ENCODE data around the gene MAP1LC3A.
"Not testable (repeated sequence)": the region's sequence is repeated elsewhere in the genome, so short reads cannot be mapped to it uniquely, and the experiment has no call there.

The MAP1LC3A gene

DNA sequence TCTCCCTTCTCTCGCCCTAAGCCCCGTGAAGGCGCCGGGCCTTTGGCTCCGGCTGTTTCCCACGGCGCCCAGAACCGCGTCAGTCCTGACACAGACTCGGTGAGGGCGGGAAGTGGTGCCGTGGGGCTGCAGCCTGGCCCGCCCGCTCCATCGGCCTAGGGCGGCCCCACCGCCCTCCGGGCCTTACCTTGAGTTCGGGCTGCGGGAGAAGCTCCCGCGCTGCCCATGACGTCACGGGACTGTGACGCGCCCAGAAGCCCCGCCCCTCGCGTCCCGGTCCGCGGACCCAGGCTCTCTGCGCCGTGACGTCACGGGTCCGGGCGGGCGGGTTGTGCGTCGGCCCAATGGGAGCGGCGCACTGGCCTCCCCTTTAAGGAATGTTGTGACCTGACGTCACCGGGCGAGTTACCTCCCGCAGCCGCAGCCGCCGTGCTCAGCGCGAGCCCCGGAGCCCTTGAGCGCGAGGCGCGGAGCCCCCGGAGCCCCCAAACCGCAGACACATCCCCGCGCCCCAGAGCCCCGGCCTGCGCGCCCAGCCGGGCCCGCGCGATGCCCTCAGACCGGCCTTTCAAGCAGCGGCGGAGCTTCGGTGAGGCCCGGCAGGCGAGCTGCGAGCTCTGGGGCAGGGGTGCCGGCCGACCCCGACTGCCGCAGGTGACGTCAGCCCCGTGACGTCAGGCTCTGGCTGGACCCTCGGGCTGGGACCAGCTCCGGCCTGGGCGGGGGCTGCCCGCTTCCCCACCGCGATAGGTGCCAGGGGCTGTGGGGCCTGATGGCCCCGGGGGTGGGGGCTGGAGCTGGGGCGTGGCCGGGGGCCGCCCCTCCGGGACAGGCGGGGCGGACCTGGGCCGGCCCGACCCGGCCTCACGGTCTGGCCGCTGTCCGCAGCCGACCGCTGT lies at the start of gene MAP1LC3A:
TSS of gene MAP1LC3A (plus strand) at position 399 of the 899 bp plus-strand sequence. CDS start at position 550, 151 bp downstream.
- TF ChIP-seq, protein P1, sequence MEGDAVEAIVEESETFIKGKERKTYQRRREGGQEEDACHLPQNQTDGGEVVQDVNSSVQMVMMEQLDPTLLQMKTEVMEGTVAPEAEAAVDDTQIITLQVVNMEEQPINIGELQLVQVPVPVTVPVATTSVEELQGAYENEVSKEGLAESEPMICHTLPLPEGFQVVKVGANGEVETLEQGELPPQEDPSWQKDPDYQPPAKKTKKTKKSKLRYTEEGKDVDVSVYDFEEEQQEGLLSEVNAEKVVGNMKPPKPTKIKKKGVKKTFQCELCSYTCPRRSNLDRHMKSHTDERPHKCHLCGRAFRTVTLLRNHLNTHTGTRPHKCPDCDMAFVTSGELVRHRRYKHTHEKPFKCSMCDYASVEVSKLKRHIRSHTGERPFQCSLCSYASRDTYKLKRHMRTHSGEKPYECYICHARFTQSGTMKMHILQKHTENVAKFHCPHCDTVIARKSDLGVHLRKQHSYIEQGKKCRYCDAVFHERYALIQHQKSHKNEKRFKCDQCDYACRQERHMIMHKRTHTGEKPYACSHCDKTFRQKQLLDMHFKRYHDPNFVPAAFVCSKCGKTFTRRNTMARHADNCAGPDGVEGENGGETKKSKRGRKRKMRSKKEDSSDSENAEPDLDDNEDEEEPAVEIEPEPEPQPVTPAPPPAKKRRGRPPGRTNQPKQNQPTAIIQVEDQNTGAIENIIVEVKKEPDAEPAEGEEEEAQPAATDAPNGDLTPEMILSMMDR (IDR thresholded peaks at IDR 0.05; ENCODE audit: low read depth, low read length), result no peak
- H3K4me3 ChIP-seq (ENCODE audit: low read depth, low read length), result peak within 1 kb of the TSS; percentile 71

DNA sequence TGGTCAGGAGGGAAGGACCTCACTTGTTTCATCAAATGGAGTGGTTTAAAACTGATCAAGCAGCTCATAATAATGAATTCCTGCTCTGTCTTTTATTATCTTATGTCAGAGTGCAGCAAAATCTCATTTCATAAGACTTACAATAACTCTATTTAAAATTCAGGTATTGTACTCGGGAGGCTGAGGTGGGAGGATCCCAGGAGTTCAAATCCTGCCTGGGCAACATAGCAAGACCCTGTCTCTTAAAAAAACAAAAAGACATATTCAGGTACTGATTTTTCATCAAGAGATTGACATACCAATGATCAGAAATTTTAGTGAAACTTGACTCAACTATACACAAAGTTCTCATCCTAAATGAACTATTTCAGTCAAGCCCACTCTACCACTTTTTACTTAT lies 47.9 kb upstream of the MAP1LC3A start:
- TF ChIP-seq, protein P1 (IDR thresholded peaks at IDR 0.05; ENCODE audit: low read depth, low read length), result no peak
- no peak overlapping the region for H3K4me3 ChIP-seq (ENCODE audit: low read depth, low read length)

DNA sequence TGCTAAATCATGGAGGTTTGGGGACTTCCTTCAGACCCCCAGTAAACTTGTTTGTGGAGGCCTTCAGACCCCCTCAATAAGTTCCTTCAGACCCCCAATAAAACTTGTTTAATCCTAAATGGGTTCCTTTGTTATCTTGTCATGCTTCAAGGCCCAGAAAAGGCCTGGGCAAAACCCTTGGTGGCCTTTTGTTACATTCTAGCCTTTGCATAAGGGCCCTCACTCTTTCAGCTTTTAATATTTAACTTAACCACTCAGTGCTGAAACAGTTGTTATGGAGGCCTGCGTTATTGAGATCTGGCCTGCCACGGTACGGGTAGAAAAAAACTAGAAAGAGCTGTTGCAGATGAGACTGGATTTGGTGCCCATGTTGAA lies 46.6 kb upstream of the MAP1LC3A start:
- H3K4me3 ChIP-seq (ENCODE audit: low read depth, low read length), result no peak overlapping the region
- TF ChIP-seq, protein P1 (IDR thresholded peaks at IDR 0.05; ENCODE audit: low read depth, low read length), result no peak

DNA sequence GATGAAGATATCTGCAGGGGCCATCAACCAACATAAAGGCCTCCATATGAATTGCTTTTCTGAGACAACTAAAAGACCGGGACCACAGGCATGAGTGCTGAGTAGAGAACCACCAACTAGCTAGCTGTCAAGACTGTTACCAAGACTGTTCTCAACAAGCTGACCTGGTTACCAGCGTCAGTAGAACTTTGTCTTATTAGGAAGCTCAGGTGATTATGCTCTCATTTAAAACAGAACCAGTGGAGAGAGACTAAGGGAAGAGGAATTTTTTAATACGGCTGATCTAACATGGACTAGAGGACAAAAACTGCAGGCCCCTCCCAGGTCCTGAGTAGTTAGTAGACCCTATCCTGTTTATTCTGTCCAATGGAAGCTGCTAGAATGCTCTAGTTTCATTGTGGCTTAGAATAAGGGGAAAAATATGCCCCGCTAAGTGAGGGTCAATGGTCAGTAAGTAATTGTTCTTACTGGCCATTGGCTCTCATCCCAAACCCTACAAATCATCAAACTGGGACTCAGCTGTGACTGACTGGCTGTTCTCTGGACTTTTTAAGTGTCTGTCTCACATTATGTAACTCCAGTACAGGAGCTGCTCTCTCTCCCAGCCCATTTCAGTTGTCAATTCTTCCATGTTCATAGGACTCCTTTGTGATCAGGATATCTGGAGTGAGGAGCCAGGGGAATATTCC lies 46.1 kb upstream of the MAP1LC3A start:
- TF ChIP-seq, protein P1 (IDR thresholded peaks at IDR 0.05; ENCODE audit: low read depth, low read length), result no peak
- H3K4me3 ChIP-seq (ENCODE audit: low read depth, low read length), result no peak overlapping the region

DNA sequence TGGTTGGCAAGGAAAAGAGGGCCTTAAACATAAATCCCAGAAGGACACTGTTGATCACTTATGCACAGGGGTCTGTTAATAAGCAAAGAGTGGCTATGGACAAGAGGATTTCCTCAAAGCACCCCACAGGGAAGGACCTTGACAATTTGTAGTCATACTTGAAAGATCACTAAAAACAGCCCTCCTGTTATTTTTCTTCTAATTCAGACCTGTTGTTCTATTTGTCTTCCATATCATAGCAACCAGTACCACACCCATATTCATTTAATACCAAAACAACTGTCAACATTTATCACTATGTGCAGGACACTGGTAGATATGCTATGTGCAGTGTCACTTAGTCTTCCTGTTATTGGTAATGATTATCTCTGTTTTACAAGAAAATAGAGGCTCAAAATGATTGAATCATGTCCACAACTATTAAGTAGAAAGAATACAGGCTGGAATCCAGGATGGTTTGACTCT lies 45.5 kb upstream of the MAP1LC3A start:
- TF ChIP-seq, protein P1 (IDR thresholded peaks at IDR 0.05; ENCODE audit: low read depth, low read length), result no peak

DNA sequence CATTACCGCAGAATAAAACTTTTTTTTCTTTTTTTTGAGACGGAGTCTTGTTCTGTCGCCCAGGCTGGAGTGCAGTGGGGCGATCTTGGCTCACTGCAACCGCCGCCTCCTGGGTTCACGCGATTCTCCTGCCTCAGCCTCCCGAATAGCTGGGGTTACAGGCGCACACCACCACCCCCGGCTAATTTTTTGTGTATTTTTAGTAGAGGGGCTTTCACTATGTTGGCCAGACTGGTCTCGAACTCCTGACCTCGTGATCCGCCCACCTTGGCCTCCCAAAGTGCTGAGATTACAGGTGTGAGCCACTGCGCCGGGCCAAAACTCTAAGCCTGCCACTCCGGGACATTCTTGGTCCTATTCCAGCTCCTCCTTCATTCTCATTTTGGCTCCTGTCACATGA lies 44.5 kb upstream of the MAP1LC3A start:
- not testable (repeated sequence) for H3K4me3 ChIP-seq (ENCODE audit: low read depth, low read length)

More for the DNA sequence above, 45.5 kb upstream of the MAP1LC3A start:
- no peak overlapping the region for H3K4me3 ChIP-seq (ENCODE audit: low read depth, low read length)

DNA sequence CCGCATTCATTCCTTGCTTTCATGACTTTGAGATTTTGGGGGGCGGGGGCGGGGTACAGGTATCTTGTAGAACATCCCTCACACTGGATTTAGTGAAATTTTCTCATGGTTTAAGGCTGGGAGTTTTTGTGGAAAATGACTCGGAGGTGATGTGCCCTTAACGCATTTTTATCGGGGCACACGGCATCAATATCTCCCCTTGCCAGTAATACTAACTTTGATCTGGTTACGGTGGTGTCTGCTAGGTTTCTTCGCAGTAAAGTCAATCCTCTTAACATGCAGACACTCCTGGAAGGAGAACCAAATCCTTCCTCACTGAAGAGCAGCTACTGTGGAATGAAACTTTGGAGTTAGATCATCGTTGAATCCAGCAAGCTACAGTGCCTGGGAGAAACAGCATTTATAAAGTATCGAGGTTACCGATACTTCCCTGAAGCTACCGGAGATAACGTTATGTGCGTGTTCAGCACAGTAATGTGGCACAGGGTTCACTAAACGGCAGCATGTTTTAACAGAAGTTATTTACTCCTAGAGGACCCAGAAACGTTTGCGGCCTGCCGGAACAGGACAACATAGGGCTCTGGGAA lies 43.5 kb upstream of the MAP1LC3A start:
- peak overlapping the region; percentile 92 for H3K4me3 ChIP-seq (ENCODE audit: low read depth, low read length)
- TF ChIP-seq, protein P1 (IDR thresholded peaks at IDR 0.05; ENCODE audit: low read depth, low read length), result no peak
